HG03066 (cell line): ENCODE results near the gene CYP1B1.
"Not testable (repeated sequence)": the region's sequence is repeated elsewhere in the genome, so short reads cannot be mapped to it uniquely, and the experiment has no call there.

Source experiments
- ATAC-seq: cut with Tn5 transposase; IDR thresholded peaks from one replicate; pipeline ENCODE4 v1.9.1; 2021; ENCODE audit warnings: low read depth; ENCODE audit not compliant: unreplicated experiment

The CYP1B1 gene

GRCh38 chr2:38099099-38100028 is 23.4 kb upstream of the CYP1B1 start:
- ATAC-seq = no peak

- no peak for ATAC-seq
Observed at GRCh38 chr2:38098421-38099098, 22.6 kb upstream of the CYP1B1 start.

DNA sequence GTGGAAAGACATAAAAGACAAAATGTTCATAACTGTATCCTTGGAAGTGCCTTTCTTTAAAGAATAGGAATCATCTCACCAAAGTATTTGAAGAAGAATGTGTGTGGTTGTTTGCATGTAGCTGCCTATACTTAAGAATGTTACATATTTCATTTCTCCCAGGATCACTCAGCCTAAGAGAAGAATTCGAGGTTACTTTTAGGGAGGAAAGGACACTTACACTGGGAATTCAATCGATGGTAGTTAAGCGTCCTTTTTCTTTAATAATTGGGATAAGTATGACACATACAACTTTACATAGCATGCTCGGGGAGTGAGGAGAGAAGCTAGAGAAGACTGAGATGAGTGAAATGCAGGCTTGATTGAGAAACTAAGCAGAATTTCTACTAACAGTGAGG is 22.0 kb upstream of the CYP1B1 start:
- no peak for ATAC-seq

- ATAC-seq = no peak
Observed at GRCh38 chr2:38097258-38097987, 21.5 kb upstream of the CYP1B1 start.

GRCh38 chr2:38095996-38096861 is 20.3 kb upstream of the CYP1B1 start:
- no peak for ATAC-seq

GRCh38 chr2:38095079-38095995 is 19.4 kb upstream of the CYP1B1 start:
- ATAC-seq = no peak

DNA sequence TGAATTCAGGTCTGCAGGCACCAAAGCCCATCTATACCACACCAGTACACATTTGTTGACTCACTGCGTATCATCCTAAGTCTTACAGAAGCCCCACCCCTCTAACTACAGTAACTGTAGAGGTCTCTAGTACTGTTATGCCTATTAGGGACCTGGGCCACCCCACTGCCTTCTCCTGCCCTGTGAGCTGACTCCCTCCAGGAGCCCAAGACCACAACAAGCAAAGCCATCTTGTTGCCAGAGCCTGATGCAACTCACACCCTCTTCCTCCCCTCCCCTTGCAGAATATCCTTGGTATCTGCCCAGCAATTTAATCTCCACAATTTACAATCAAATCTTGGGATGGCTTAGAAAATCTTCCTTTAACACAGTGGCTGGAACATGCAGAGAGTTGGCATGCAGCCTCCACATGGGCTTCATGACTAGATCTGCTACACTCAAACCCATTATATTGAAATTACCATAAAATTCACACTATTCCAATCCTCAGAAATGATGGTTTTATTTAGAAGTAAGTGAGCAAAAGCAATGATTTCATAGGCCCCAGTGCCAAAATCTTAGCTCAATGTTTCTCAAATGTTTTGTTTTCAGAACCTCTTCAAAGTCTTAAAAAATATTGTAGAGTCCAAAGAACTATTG is 17.7 kb upstream of the CYP1B1 start:
- no peak for ATAC-seq

GRCh38 chr2:38092196-38092902 is 16.4 kb upstream of the CYP1B1 start:
- no peak for ATAC-seq

GRCh38 chr2:38091760-38092159 is 15.8 kb upstream of the CYP1B1 start:
- ATAC-seq = no peak

GRCh38 chr2:38090928-38091327 is 15.0 kb upstream of the CYP1B1 start:
- no peak for ATAC-seq

- not testable (repeated sequence) for ATAC-seq
Observed at GRCh38 chr2:38090212-38090611, 14.3 kb upstream of the CYP1B1 start.

DNA sequence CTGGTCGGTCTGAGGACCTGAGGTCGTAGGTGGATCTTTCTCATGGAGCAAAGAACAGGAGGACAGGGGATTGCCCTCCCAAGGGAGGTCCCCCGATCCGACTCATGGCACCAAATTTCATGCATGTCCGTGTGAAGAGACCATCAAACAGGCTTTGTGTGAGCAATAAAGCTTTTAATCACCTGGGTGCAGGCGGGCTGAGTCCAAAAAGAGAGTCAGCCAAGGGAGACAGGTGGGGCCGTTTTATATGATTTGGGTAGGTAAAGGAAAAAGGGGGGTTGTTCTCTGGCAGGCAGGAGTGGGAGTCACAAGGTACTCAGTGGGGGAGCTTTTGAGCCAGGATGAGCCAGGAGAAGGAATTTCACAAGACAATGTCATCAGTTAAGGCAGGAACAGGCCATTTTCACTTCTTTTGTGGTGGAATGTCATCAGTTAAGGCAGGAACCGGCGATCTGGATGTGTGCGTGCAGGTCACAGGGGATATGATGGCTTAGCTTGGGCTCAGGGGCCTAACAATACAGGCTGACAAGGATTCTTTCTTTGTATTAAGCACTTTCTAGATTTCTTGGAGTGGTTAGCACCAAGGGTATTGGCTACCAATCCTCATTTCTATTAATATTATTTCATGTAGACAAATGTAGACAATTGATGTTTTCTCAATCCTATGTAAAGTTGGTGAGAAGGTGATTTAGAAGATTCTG is 10.2 kb upstream of the CYP1B1 start:
- ATAC-seq = not testable (repeated sequence)

- not testable (repeated sequence) for ATAC-seq
Observed at GRCh38 chr2:38084556-38084955, 8.6 kb upstream of the CYP1B1 start.

DNA sequence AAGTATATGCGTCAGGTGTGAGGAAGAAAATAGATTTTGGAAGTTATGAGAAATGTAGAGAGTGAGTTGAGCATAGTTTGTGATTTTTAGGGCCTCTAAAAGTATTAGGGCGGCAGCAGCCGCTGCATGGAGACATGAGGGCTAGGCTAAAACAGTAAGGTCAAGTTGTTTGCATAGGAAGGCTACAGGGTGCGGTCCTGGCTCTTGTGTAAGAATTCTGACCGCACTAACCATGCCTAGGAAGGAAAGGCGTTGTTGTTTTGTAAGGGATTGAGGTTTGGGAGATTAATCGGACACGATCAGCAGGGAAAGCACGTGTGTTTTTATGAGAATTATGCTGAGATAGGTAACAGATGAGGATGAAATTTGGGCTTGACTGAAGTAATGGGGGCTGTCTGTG is 6.8 kb upstream of the CYP1B1 start:
- not testable (repeated sequence) for ATAC-seq

GRCh38 chr2:38080346-38080745 is 4.4 kb upstream of the CYP1B1 start:
- no peak for ATAC-seq

- no peak for ATAC-seq
Observed at GRCh38 chr2:38079116-38080052, 3.4 kb upstream of the CYP1B1 start.

DNA sequence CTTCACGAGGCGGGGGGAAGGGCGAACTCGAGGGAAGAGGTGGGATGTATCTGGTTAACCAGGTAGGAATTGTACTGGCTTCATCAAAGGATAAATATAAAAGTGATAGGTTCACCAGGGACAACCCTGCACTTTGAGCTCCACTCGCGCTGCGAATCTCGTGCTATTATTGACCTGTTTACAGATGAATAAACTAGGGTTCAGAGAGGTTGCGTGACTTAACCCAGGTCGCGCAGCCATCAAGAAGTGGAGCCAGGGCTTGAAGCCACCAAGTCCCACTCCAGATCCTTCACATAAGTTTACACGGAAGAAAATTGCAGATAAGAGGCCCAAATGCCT is 1.4 kb upstream of the CYP1B1 start:
- ATAC-seq = no peak
